GM18870 (cell line): Measurements from ENCODE around the gene OLFM1.

Experiments used
- ATAC-seq: cut with Tn5 transposase; IDR thresholded peaks from one replicate; pipeline ENCODE4 v1.9.1; 2021; ENCODE audit warnings: moderate library complexity; ENCODE audit not compliant: unreplicated experiment

Gene OLFM1

GRCh38 chr9:135129137-135129695 lies 41.7 kb downstream of the OLFM1 start:
- no peak for ATAC-seq

- ATAC-seq = no peak
Measured at GRCh38 chr9:135130207-135130976, 42.9 kb downstream of the OLFM1 start.

GRCh38 chr9:135131488-135131887 lies 44.0 kb downstream of the OLFM1 start:
- no peak for ATAC-seq

GRCh38 chr9:135132008-135132407 lies 44.5 kb downstream of the OLFM1 start:
- ATAC-seq = no peak

- no peak for ATAC-seq
Measured at GRCh38 chr9:135134268-135135022, 47.0 kb downstream of the OLFM1 start.

- ATAC-seq = no peak
Measured at GRCh38 chr9:135135171-135135928, 47.9 kb downstream of the OLFM1 start.

DNA sequence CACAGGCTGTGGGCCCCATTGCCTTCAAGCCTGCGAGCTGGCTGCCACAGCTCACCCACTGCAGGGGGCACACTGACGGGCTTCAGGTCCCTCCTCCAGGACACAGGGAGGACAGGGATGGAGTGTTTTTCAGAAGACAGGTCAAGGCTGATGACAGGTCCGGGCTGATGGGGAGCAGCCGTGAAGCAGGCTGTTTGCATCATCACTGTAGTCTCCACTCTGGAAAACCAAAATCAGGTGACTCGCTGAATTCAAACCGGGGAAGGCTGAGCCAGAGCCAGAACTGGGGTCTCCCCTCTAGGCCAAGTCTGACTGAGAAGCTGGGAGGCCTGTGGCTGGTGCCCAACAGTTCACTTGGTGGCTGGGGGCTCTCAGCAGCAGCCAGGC lies 48.5 kb downstream of the OLFM1 start:
- ATAC-seq = no peak

DNA sequence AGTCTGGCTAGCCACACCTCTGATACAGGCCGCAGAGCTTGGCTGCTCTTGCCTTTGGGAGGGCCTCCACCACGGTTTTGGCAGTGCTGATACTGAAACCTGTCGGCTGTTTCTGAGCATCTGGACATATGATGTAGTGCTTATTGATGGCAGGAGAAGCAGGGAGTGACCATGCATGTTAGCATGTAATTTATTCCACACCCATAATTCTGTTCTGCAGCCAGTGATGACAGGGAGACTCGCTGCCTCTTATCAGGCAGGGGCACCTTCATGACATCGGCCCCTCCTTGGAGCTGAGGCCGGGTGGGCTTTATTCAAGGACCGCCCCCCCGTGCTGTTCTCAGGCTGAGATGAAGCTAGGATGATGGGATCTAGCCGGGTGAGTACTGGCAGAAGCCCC lies 49.0 kb downstream of the OLFM1 start:
- ATAC-seq = no peak

GRCh38 chr9:135136991-135137832 lies 49.7 kb downstream of the OLFM1 start:
- no peak for ATAC-seq

DNA sequence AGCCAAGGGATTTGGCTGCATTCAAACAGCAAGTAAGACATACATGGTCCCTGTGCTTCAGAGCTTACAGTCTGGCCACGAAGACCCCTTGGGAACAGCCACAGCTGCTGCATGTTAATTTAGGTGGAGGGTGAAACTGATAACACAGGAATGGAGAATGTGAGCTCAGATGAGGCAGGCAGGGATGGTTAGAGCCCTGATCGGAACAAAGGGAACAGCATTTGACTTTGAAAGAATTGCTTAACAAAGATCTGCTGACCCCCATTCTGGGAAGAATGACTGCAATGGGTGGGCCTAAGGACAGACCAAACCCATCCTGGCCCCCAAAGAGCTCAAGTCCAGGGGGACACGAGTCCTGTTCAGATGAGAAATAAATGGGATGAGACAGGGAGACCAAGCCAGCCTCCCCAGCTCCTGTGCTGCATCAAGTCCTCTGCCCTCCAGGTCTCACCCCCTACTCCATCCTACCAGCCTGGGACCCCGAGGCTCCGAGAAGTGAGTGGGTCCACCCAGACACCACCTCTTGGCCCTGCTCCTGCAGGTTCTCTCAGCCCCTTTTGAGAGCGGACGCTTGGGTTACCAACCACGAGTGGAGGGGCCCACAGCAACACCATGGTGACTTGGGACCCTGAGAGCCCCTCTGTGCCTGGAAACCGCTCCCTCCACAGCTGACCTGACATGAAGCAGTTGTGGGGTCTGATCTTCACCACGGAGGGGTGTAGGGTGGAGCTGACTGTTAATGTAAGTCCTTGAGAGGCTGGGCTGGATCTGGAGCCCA lies 50.8 kb downstream of the OLFM1 start:
- ATAC-seq = no peak

DNA sequence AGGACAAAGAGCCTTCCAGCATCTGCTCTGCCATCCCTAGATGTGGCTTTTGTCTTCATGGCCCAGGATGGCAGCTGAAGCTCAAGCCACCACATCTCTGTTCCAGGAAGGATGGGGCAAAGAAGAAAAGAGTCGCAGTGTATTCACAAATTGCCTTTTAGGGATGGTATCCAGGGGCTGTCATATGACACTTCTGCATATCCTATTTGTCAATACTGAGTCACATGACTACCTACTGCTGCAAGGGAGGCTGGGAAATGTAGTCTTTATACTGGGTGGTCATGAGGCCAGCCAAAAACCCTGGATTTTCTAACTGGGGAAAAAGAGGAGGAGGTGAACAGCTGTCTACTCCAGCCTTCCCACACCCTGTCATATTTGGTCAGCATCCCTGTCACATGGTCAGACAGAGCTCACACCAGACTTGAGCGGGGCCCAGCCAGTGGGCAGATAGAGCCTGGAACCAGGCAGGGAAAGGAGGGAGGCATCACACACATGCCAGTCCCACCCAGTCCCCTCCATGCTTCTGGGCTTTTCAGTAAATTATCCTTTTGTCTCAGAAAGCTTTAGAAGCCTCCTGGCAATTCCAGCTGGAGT lies 52.0 kb downstream of the OLFM1 start:
- ATAC-seq = no peak

GRCh38 chr9:135141183-135141774 lies 53.8 kb downstream of the OLFM1 start:
- no peak for ATAC-seq

DNA sequence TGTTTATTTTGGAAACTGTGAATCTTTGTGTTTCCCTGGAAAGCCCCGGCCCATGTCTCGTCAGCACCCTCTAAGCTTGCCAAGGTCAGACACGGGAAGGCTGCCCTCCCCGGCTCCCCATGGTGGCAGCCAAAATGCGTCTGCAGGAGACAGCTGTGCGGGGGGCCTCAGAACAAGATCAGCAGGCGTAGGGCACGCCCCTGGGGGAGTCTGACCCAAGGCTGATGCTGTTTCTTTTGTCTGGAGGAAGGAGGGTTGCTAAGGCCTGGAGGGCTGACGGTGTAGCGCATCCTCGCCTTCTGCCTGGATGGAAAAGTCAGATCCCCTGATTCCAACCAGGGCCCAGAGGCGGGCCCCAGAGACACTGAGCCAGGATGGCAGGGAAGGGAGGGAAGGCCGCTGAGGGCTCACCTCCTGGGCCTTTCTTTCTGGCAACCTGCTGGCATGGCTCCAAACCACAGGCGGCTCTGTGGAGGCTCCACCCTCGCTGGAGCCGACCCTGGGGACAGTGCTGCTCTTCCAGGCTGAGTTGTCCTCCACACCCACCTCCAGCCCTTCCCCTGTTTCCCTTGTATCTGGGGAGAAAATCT lies 57.2 kb downstream of the OLFM1 start:
- ATAC-seq = no peak

- no peak for ATAC-seq
Measured at GRCh38 chr9:135145312-135145711, 57.8 kb downstream of the OLFM1 start.

DNA sequence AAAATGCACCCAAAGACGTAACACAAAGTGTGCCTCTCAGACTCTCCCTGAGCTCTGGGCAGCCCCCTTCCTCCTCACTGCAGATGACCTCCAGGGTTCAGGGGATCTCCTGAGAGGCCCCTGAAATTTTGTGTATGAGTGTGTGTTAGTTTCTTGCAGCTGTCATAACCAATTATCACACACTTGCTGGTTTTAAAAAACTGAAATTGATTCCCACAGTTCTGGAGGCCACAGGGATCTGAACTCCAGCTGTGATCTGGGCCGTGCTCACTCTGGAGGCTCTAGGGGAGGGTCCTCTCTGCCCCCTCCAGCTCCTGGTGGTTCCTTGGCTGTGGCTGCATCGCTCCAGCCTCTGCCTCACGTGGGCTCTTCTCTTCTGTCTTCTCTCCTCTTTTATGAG lies 58.8 kb downstream of the OLFM1 start:
- ATAC-seq = no peak

DNA sequence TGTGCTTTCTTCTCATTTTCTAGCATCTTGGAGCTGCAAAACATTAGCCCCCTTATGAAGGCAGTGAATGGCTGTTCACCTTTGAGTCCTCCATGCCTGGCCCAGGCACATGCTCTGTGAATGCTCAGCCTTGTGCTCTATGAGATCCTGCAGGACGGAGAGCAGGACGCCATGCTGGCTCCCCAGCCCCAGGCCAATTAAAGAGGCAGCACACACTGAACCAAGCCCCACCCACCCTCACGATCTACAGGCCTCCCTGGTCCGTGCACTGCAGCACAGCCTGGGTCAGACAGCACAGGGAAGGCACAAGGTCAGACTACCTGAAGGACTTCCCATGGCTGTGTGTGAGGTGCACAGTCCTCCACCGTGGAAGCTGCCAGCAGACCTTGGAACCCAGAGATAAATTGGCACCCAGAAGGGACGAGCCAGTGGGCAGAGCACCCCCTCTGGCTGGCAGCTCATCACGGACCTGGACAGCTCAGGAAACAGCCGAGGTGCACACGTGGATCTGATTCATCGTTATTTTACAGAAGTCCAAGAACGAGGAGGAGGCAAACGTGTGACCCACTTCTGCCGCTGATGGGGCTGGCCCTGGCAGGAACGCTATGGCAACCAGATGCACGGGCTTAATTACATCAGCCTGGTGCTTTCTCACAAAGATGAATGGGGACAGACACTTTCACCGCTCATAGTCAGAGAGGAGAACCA lies 59.5 kb downstream of the OLFM1 start:
- no peak for ATAC-seq

DNA sequence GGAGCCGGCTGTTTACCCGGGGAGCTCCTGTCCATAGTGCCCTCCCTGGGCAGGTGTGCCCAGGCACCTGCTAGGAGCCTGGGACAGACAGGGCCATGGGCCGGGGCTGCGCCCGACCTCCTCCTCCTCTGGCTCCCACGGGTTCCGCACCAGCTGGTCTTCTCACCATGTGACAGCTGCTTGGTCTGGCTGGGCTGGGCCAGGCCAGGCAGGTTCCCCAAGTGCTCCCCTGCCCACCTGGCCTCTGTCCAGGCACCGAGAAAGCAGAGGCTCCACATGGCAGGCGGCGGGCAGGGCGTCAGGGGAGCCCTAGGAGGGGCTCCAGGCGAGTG lies 60.0 kb downstream of the OLFM1 start:
- ATAC-seq = no peak

DNA sequence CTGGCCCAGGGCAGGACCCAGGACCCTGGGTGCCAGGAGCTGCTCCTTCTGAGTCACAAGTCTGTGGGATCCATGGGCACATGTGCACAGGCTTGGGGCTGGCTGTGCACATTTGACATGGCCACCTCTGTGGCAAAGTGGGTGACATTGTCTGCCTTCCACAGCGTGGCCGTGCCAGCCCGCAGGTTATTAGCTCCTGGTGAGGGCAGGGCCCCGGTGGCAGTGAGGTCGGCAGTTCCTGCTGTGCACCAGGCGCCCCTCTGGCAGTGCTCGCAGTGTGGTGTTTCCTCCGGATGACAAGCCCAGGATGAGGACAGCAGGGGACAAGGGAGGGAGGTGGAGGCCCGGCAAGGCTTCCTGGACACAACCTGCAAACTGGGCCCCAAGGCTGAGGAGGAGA lies 60.5 kb downstream of the OLFM1 start:
- ATAC-seq = no peak
